Activated CD8-positive, alpha-beta T cell treated with anti-CD3 and anti-CD28 coated beads, Interleukin-2, amount 10 ng/mL, durations not matched to agents 7 days and 5 days (primary cell): ENCODE data around the gene PDXK. TPM values are rescaled to one million over a fixed set of nuclear protein-coding genes. Genes with fewer than 3 reads are reported as not detected.

ENCODE experiments used
- ATAC-seq: fragments of 150-1000 bp; cut with Tn5 transposase; one replicate; pipeline ENCODE4 v1.10.0; 2021; ENCODE audit warnings: moderate library complexity
- CTCF ChIA-PET: fragments of 350-600 bp; sonication (Branson Sonifier 250); formaldehyde crosslinking; loops from one replicate; lab custom pipeline; 2021; ENCODE audit warnings: antibody characterized with exemption; lab: Charles Lee
- POLR2A ChIA-PET: fragments of 350-600 bp; sonication (Branson Sonifier 250); formaldehyde crosslinking; loops from one replicate; lab custom pipeline; 2021; ENCODE audit warnings: antibody characterized with exemption; lab: Charles Lee
- DNase-seq: peaks from one replicate; pipeline ENCODE4 v3.0.0-alpha.2; 2020
- H3K27ac Mint-ChIP-seq: one replicate; pipeline ENCODE4 v1.8.0; 2021; ENCODE audit warnings: mild to moderate bottlenecking, mixed read lengths
- H3K27me3 Mint-ChIP-seq: one replicate; pipeline ENCODE4 v1.8.0; 2021; ENCODE audit warnings: low read depth, mixed read lengths
- H3K36me3 Mint-ChIP-seq: one replicate; pipeline ENCODE4 v1.8.0; 2021; ENCODE audit warnings: low read depth, mixed read lengths
- H3K4me1 Mint-ChIP-seq: one replicate; pipeline ENCODE4 v1.8.0; 2021; ENCODE audit warnings: low read depth, mixed read lengths
- H3K4me3 Mint-ChIP-seq: one replicate; pipeline ENCODE4 v1.8.0; 2021; ENCODE audit warnings: mild to moderate bottlenecking, mixed read lengths
- H3K9me3 Mint-ChIP-seq: one replicate; pipeline ENCODE4 v1.8.0; 2022; ENCODE audit warnings: mixed read lengths; ENCODE audit not compliant: insufficient read depth
- total RNA-seq, 2 experiments: library from RNA; stranded (reverse); gene quantifications; one replicate each; pipeline ENCODE4 v1.2.3, GENCODE V29; 2021

The PDXK gene
- total RNA-seq, 2 experiments from 2014 or later = 94.5 to 100 TPM

DNA sequence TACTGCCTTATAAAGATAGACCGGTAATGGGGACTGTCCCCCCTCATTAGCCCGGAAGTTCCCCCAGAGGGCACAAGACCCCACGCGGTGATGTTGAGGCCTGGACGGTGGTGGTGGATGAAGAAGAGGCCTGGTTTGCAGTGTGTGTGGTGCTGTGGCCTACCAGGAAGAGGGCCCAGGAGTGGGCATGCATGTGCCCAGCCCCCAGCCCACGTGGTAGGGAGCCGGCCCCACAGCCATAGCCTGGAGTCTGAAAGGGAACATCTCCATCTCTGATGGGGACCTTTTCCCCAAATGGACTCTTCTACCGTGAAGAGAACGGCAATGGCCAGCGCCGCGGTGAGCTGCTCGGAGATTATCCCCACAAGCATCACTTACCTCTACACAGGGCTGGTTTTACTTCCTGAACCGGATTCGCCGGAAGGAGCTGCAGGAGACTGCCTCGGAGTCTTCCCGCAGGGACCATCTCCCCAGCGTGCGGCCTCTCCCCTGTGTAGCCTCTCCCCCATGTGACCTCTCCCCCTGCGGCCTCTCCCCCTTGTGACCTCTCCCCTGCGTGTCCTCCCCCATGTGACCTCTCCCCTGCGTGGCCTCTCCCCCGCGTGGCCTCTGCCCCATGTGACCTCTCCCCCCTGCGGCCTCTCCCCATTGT, 91.0 kb downstream of the PDXK start:
- peaks cover 18% of the 10 kb centered on the region for H3K4me1 Mint-ChIP-seq
- H3K27ac Mint-ChIP-seq = no peak overlapping the region
- ChIA-PET POLR2A (no interaction called here), CTCF (interaction anchor here (1.0 to 2.5 kb wide), 16 partner anchors 17 to 175 kb away, joined by 3 to 15 read pairs (median 4); partner anchors contain the start of gene RRP1)
- H3K9me3 Mint-ChIP-seq = no peaks in the 10 kb centered on the region
- DNase-seq = no peak
- H3K4me3 Mint-ChIP-seq = no peak overlapping the region
- no peaks in the 10 kb centered on the region for H3K27me3 Mint-ChIP-seq
- peaks cover 3% of the 10 kb centered on the region for H3K36me3 Mint-ChIP-seq
- no peak for ATAC-seq

DNA sequence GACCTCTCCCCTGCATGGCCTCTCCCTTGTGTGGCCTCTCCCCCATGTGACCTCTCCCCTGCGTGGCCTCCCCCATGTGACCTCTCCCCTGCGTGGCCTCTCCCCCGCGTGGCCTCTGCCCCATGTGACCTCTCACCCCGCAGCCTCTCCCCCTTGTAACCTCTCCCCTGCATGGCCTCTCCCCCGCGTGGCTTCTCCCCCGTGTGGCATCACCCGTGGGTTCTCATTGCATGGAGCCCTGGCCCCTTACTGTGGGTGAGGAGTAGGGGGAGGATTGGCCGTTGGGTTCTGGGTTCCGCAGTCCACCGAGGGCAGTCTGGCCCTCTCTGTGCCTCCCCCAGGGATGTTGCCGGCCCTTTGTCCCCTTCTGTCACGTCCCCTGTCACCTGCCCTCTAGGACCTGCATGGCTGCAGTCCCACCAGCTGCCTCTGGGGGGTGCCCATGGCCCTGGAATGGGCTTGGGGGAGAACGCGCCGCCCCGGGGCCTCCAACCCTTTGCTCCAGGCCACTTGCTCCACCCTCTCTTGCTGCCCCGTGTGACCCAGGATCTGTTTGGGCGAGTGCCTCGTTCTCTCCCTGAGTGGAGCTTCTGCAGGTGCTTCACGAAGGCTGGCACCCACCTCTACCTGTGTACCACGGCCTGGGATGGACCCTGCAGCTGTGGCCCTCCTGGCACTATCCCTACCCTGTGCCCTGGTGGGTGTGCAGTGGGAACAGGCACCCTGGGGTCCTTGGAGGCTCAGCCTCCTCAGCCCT, 91.8 kb downstream of the PDXK start:
- DNase-seq (peak; percentile 93), ATAC-seq (peak; percentile 90)
- Mint-ChIP-seq H3K4me3 (no peak overlapping the region), H3K27ac (peak overlapping the region; percentile 52), H3K4me1 (peaks cover 16% of the 10 kb centered on the region), H3K36me3 (peaks cover 3% of the 10 kb centered on the region), H3K9me3 (no peaks in the 10 kb centered on the region), H3K27me3 (no peaks in the 10 kb centered on the region)
- CTCF ChIA-PET = interaction anchor here (0.7 to 2.5 kb wide), 18 partner anchors 14 to 274 kb away, joined by 3 to 15 read pairs (median 4); no protein-coding TSS in a partner anchor
- POLR2A ChIA-PET = interaction anchor here (0.7 kb wide), 1 partner anchor 659 kb away, joined by 3 read pairs; no protein-coding TSS in a partner anchor

DNA sequence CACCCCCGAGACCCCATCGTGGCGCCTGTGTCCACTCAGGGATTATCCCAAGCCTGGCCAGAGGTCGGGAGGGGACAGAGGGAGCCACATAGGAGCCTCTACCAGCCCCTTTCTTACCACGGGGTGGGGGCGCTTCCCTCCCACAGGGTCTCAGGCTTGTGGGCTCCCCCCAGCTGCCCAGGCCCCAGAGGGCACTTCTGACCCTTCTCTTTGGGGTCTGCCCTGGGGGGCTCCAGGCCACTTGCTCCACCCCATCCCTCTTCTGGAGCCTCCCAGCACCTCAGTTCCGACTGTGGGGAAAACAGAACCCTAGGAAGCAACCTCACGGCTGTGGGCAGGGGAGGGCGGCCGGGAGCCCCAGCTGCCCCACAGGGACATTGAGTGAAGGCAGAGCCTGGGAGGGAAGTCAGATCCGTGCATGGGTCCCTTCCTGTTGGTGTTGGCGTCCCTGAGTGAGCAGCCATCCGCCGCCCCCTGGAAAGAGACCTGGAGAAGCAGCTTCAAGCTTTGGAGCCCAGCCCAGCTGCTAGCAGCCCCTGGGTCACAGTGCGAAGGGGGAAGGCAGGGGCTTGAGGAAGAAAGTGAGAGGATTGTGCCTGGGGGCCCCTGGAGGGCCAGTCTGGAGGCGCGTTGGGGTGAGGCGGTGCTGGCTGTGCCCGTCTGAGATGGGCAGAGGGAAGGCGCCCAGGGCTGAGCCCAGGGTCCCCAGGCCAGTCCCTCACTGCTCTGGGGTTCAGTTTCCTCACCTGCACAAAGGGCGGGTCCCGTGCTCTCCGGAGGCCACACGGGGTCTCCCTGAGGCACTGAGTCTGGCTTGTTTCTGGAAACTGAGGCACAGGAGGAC, 92.6 kb downstream of the PDXK start:
- ChIA-PET POLR2A (interaction anchor here (0.6 to 0.7 kb wide), 2 partner anchors 529 to 658 kb away, joined by 3 read pairs; no protein-coding TSS in a partner anchor), CTCF (interaction anchor here (0.6 to 2.5 kb wide), 19 partner anchors 13 to 1175 kb away, joined by 3 to 15 read pairs (median 4); no protein-coding TSS in a partner anchor)
- Mint-ChIP-seq H3K27ac (no peak overlapping the region), H3K4me1 (peaks cover 15% of the 10 kb centered on the region), H3K4me3 (no peak overlapping the region), H3K9me3 (no peaks in the 10 kb centered on the region), H3K36me3 (no peaks in the 10 kb centered on the region), H3K27me3 (no peaks in the 10 kb centered on the region)
- DNase-seq (no peak), ATAC-seq (no peak)

Other genes with a start within 250 kb of the PDXK start
- under 1 TPM; 0.18 to 0.24 TPM for gene HSF2BP, start 59.6 kb upstream of the PDXK start, total RNA-seq
- gene RRP1B, start 59.6 kb upstream of the PDXK start, total RNA-seq = 10 to 100 TPM; 57.5 to 58.3 TPM
- 10 to 100 TPM; 50.2 to 54.4 TPM for gene CSTB, start 57.2 kb downstream of the PDXK start, total RNA-seq
- gene RRP1, start 70.4 kb downstream of the PDXK start, total RNA-seq = 10 to 100 TPM; 32.8 to 34.4 TPM
- gene AGPAT3, start 146.1 kb downstream of the PDXK start, total RNA-seq = 10 to 100 TPM; 70.4 to 72.5 TPM